HG03095 (cell line): Measurements from ENCODE around the gene TBC1D24.
"Not testable (repeated sequence)": the region's sequence is repeated elsewhere in the genome, so short reads cannot be mapped to it uniquely, and the experiment has no call there.

ENCODE experiments used
- ATAC-seq: cut with Tn5 transposase; IDR thresholded peaks from one replicate; pipeline ENCODE4 v1.9.1; 2021; ENCODE audit warnings: moderate library complexity; ENCODE audit not compliant: unreplicated experiment

Gene TBC1D24

GRCh38 chr16:2529961-2530628 lies 55.2 kb downstream of the TBC1D24 start:
- no peak for ATAC-seq

- no peak for ATAC-seq
Observed at GRCh38 chr16:2530629-2531318, 55.8 kb downstream of the TBC1D24 start.

- ATAC-seq: no peak
Observed at GRCh38 chr16:2531371-2531695, 56.4 kb downstream of the TBC1D24 start, which contains the start of gene CEMP1. TSS of gene CEMP1 (minus strand) at chr16:2531408. CDS start at chr16:2531073, 335 bp downstream.

- ATAC-seq: peak; percentile 66
Observed at GRCh38 chr16:2531696-2532493, 57.0 kb downstream of the TBC1D24 start.

GRCh38 chr16:2532494-2533141 lies 57.7 kb downstream of the TBC1D24 start:
- ATAC-seq: no peak

GRCh38 chr16:2533142-2533755 lies 58.3 kb downstream of the TBC1D24 start:
- ATAC-seq: not testable (repeated sequence)

GRCh38 chr16:2533912-2534311 lies 59.0 kb downstream of the TBC1D24 start:
- ATAC-seq: no peak

GRCh38 chr16:2534335-2534734 lies 59.4 kb downstream of the TBC1D24 start:
- not testable (repeated sequence) for ATAC-seq

- no peak for ATAC-seq
Observed at GRCh38 chr16:2535625-2536013, 60.7 kb downstream of the TBC1D24 start.

- ATAC-seq: peak; percentile 68
Observed at GRCh38 chr16:2537451-2538379, 62.8 kb downstream of the TBC1D24 start, which contains the start of gene PDPK1. TSS of gene PDPK1 (plus strand) at chr16:2538021. CDS start at chr16:2538113, 92 bp downstream.

GRCh38 chr16:2539192-2539844 lies 64.4 kb downstream of the TBC1D24 start:
- not testable (repeated sequence) for ATAC-seq

- not testable (repeated sequence) for ATAC-seq
Observed at GRCh38 chr16:2539845-2540458, 65.0 kb downstream of the TBC1D24 start.

- ATAC-seq: not testable (repeated sequence)
Observed at GRCh38 chr16:2540912-2541311, 66.0 kb downstream of the TBC1D24 start.

GRCh38 chr16:2541409-2541808 lies 66.5 kb downstream of the TBC1D24 start:
- ATAC-seq: not testable (repeated sequence)

GRCh38 chr16:2543771-2544170 lies 68.8 kb downstream of the TBC1D24 start:
- ATAC-seq: not testable (repeated sequence)

- ATAC-seq: not testable (repeated sequence)
Observed at GRCh38 chr16:2550283-2550878, 75.5 kb downstream of the TBC1D24 start.

- ATAC-seq: not testable (repeated sequence)
Observed at GRCh38 chr16:2551420-2551889, 76.5 kb downstream of the TBC1D24 start.
